Immature natural killer cell (primary cell): ENCODE measurements around the gene MRPL45. TPM values are rescaled to one million over a fixed set of nuclear protein-coding genes. Genes with fewer than 3 reads are reported as not detected.

Source experiments
- DNase-seq, 3 donors: peaks; one replicate each; pipeline ENCODE4 v3.0.0; 2022; ENCODE audit warnings: mixed read lengths in 1 of 3
- H3K27ac Mint-ChIP-seq, 6 donors: one replicate each; pipeline ENCODE4 v1.8.0; 2020; ENCODE audit warnings: mixed read lengths in 6 of 6, mild to moderate bottlenecking in 5 of 6, inconsistent platforms in 4 of 6, moderate library complexity in 3 of 6
- H3K27me3 Mint-ChIP-seq, 3 donors: one replicate each; pipeline ENCODE4 v1.8.0; 2020 to 2021; ENCODE audit warnings: low read depth in 3 of 3, mild to moderate bottlenecking in 3 of 3, mixed read lengths in 3 of 3, moderate library complexity in 3 of 3, inconsistent platforms in 1 of 3
- H3K36me3 Mint-ChIP-seq, 3 donors: one replicate each; pipeline ENCODE4 v1.8.0; 2020; ENCODE audit warnings: mixed read lengths in 3 of 3, inconsistent platforms in 2 of 3, mild to moderate bottlenecking in 2 of 3
- H3K4me1 Mint-ChIP-seq, 2 donors: one replicate each; pipeline ENCODE4 v1.8.0; 2020; ENCODE audit warnings: inconsistent platforms in 2 of 2, mild to moderate bottlenecking in 2 of 2, mixed read lengths in 2 of 2, moderate library complexity in 1 of 2
- H3K4me3 Mint-ChIP-seq, 5 donors: one replicate each; pipeline ENCODE4 v1.8.0; 2020; ENCODE audit warnings: mild to moderate bottlenecking in 5 of 5, mixed read lengths in 5 of 5, inconsistent platforms in 3 of 5, moderate library complexity in 3 of 5
- H3K9me3 Mint-ChIP-seq, 6 donors: one replicate each; pipeline ENCODE4 v1.8.0; 2020; ENCODE audit warnings: mild to moderate bottlenecking in 6 of 6, mixed read lengths in 6 of 6, inconsistent platforms in 4 of 6, moderate library complexity in 3 of 6
- polyA plus RNA-seq, 3 donors: library from polyadenylated mRNA; unstranded; fragments of 300-500 nt; fragmentation: Illumina TruSeq; gene quantifications; one replicate each; pipeline ENCODE4 v1.2.3, GENCODE V29; 2021

The MRPL45 gene
- polyA plus RNA-seq, 3 donors from 2014 or later = 18.4 to 27.8 (median 26.6) TPM

GRCh38 chr17:38345743-38346142 lies 48.8 kb downstream of the MRPL45 start:
- DNase-seq = no peak
- Mint-ChIP-seq H3K4me1 (peaks cover 3 to 5% of the 10 kb centered on the region in 2 donors), H3K27ac (no peak overlapping the region), H3K36me3 (no peaks in the 10 kb centered on the region), H3K9me3 (no peaks in the 10 kb centered on the region), H3K4me3 (no peak overlapping the region), H3K27me3 (peaks cover 0 to 7% (median 2%) of the 10 kb centered on the region in 3 donors)

- no peaks in the 10 kb centered on the region for H3K36me3 Mint-ChIP-seq
- H3K4me3 Mint-ChIP-seq = no peak overlapping the region
- H3K4me1 Mint-ChIP-seq = peaks cover 21 to 27% of the 10 kb centered on the region in 2 donors
- peak overlapping the region in 1 of 6 donors; percentile 30 for H3K27ac Mint-ChIP-seq
- H3K27me3 Mint-ChIP-seq = peaks cover 2 to 7% (median 4%) of the 10 kb centered on the region in 3 donors
- no peaks in the 10 kb centered on the region for H3K9me3 Mint-ChIP-seq
- DNase-seq = peak; percentile 69 to 78 (median 70)
Observed at GRCh38 chr17:38349097-38349730, 52.2 kb downstream of the MRPL45 start.

- Mint-ChIP-seq H3K27ac (peak overlapping the region in 4 of 6 donors; percentile 30 to 81 (median 56)), H3K36me3 (no peaks in the 10 kb centered on the region), H3K9me3 (no peaks in the 10 kb centered on the region), H3K4me3 (peak overlapping the region in 4 of 5 donors; percentile 1 to 96 (median 72)), H3K4me1 (peaks cover 27 to 35% of the 10 kb centered on the region in 2 donors), H3K27me3 (peaks cover 0 to 7% (median 4%) of the 10 kb centered on the region in 3 donors)
- no peak for DNase-seq
Observed at GRCh38 chr17:38350035-38350434, 53.1 kb downstream of the MRPL45 start.

GRCh38 chr17:38351412-38352222 lies 54.6 kb downstream of the MRPL45 start, which contains the start of gene SOCS7:
Gene SOCS7, plus strand, starts transcription at chr17:38351844. Its CDS starts 209 bp downstream, at chr17:38352053.
- H3K36me3 Mint-ChIP-seq = no peaks in the 10 kb centered on the region
- no peaks in the 10 kb centered on the region for H3K9me3 Mint-ChIP-seq
- H3K27me3 Mint-ChIP-seq = peaks cover 0 to 4% (median 4%) of the 10 kb centered on the region in 3 donors
- peak within 1 kb of the TSS; percentile 84 to 98 (median 96) for H3K27ac Mint-ChIP-seq
- H3K4me1 Mint-ChIP-seq = peaks cover 30 to 42% of the 10 kb centered on the region in 2 donors
- H3K4me3 Mint-ChIP-seq = peak within 1 kb of the TSS; percentile 86 to 98 (median 95)
- peak; percentile 91 to 94 (median 92) for DNase-seq

- peak overlapping the region; percentile 23 to 84 (median 70) for H3K27ac Mint-ChIP-seq
- peak overlapping the region; percentile 84 to 87 (median 86) for H3K4me3 Mint-ChIP-seq
- H3K4me1 Mint-ChIP-seq = peaks cover 31 to 42% of the 10 kb centered on the region in 2 donors
- no peaks in the 10 kb centered on the region for H3K9me3 Mint-ChIP-seq
- DNase-seq = peak; percentile 5 to 19 (median 12)
- H3K27me3 Mint-ChIP-seq = peaks cover 0 to 4% (median 4%) of the 10 kb centered on the region in 3 donors
- no peaks in the 10 kb centered on the region for H3K36me3 Mint-ChIP-seq
Observed at GRCh38 chr17:38352245-38353085, 55.5 kb downstream of the MRPL45 start.

- H3K4me3 Mint-ChIP-seq = peak overlapping the region; percentile 84 to 87 (median 86)
- peaks cover 0 to 4% (median 4%) of the 10 kb centered on the region in 3 donors for H3K27me3 Mint-ChIP-seq
- H3K9me3 Mint-ChIP-seq = no peaks in the 10 kb centered on the region
- peak in 1 of 3 donors; percentile 5 for DNase-seq
- H3K36me3 Mint-ChIP-seq = no peaks in the 10 kb centered on the region
- peak overlapping the region; percentile 23 to 84 (median 70) for H3K27ac Mint-ChIP-seq
- peaks cover 32 to 42% of the 10 kb centered on the region in 2 donors for H3K4me1 Mint-ChIP-seq
Observed at GRCh38 chr17:38353086-38353604, 56.2 kb downstream of the MRPL45 start.

- Mint-ChIP-seq H3K27me3 (peaks cover 0 to 4% (median 4%) of the 10 kb centered on the region in 3 donors), H3K27ac (no peak overlapping the region), H3K36me3 (no peaks in the 10 kb centered on the region), H3K4me1 (peaks cover 32 to 42% of the 10 kb centered on the region in 2 donors), H3K9me3 (no peaks in the 10 kb centered on the region), H3K4me3 (peak overlapping the region; percentile 84 to 87 (median 86))
- DNase-seq = no peak
Observed at GRCh38 chr17:38353668-38354067, 56.7 kb downstream of the MRPL45 start.

GRCh38 chr17:38354466-38354865 lies 57.5 kb downstream of the MRPL45 start:
- Mint-ChIP-seq H3K27me3 (peaks cover 0 to 4% (median 4%) of the 10 kb centered on the region in 3 donors), H3K4me1 (peaks cover 31 to 38% of the 10 kb centered on the region in 2 donors), H3K9me3 (no peaks in the 10 kb centered on the region), H3K4me3 (peak overlapping the region in 3 of 5 donors; percentile 1 to 85 (median 31)), H3K36me3 (no peaks in the 10 kb centered on the region), H3K27ac (peak overlapping the region in 1 of 6 donors; percentile 42)
- no peak for DNase-seq

- no peaks in the 10 kb centered on the region for H3K9me3 Mint-ChIP-seq
- H3K27ac Mint-ChIP-seq = peak overlapping the region in 1 of 6 donors; percentile 11
Observed at GRCh38 chr17:38355251-38355650, 58.3 kb downstream of the MRPL45 start.

GRCh38 chr17:38357486-38358123 lies 60.6 kb downstream of the MRPL45 start:
- no peaks in the 10 kb centered on the region for H3K9me3 Mint-ChIP-seq
- H3K4me3 Mint-ChIP-seq = no peak overlapping the region
- DNase-seq = no peak
- no peaks in the 10 kb centered on the region for H3K36me3 Mint-ChIP-seq
- peaks cover 26 to 31% of the 10 kb centered on the region in 2 donors for H3K4me1 Mint-ChIP-seq
- no peak overlapping the region for H3K27ac Mint-ChIP-seq
- H3K27me3 Mint-ChIP-seq = peaks cover 0 to 2% (median 0%) of the 10 kb centered on the region in 3 donors

More at GRCh38 chr17:38355251-38355650, 58.3 kb downstream of the MRPL45 start:
- H3K4me1 Mint-ChIP-seq = peaks cover 31 to 38% of the 10 kb centered on the region in 2 donors
- peaks cover 0 to 4% (median 4%) of the 10 kb centered on the region in 3 donors for H3K27me3 Mint-ChIP-seq
- no peak for DNase-seq
- no peaks in the 10 kb centered on the region for H3K36me3 Mint-ChIP-seq
- peak overlapping the region in 1 of 5 donors; percentile 22 for H3K4me3 Mint-ChIP-seq

- H3K4me1 Mint-ChIP-seq = peaks cover 16 to 19% of the 10 kb centered on the region in 2 donors
- peak overlapping the region in 1 of 6 donors; percentile 0 for H3K27ac Mint-ChIP-seq
- H3K4me3 Mint-ChIP-seq = no peak overlapping the region
- no peaks in the 10 kb centered on the region for H3K9me3 Mint-ChIP-seq
- no peaks in the 10 kb centered on the region for H3K36me3 Mint-ChIP-seq
- H3K27me3 Mint-ChIP-seq = no peaks in the 10 kb centered on the region
- no peak for DNase-seq
Observed at GRCh38 chr17:38358586-38359513, 61.9 kb downstream of the MRPL45 start.
